ENCODE data around the gene OSBPL7.

Gene OSBPL7

GRCh38 chr17:47763913-47764582 is 57.5 kb downstream of the OSBPL7 start:
- no peak for DNase-seq (ENCODE audit: low read depth in 2 of 2)

- no peak for DNase-seq (ENCODE audit: low read depth in 2 of 2)
Observed at GRCh38 chr17:47762728-47763127, 58.9 kb downstream of the OSBPL7 start.

- DNase-seq (ENCODE audit: low read depth in 2 of 2), result no peak
Observed at GRCh38 chr17:47760409-47761140, 61.0 kb downstream of the OSBPL7 start.

- DNase-seq (ENCODE audit: low read depth in 2 of 2), result no peak
Observed at GRCh38 chr17:47757386-47757785, 64.2 kb downstream of the OSBPL7 start.

Data from stimulated activated CD4-positive, alpha-beta T cell treated with anti-CD3 and anti-CD28 coated beads, Interleukin-4, amount 100 ng/mL, for 48 hours (primary cell).